Liver (tissue), 9 donors: ENCODE data around the gene ATP6V1F. TPM values are rescaled to one million over a fixed set of nuclear protein-coding genes. Genes with fewer than 3 reads are reported as not detected.

Experiments
- DNase-seq: peaks from one replicate; pipeline ENCODE4 v3.0.0-alpha.2; 2017; ENCODE audit warnings: low spot score
- H3K27ac ChIP-seq, 2 donors: one replicate each; pipeline ENCODE4 v1.7.0; 2013; ENCODE audit warnings: inconsistent platforms in 2 of 2, low read length in 2 of 2, control low read depth in 1 of 2, low read depth in 1 of 2, mild to moderate bottlenecking in 1 of 2
- H3K27me3 ChIP-seq, 4 donors: one replicate each; pipeline versions ENCODE4 v1.6.1 to v1.7.0; 2013; ENCODE audit warnings: low read length in 3 of 4, inconsistent platforms in 1 of 4, mild to moderate bottlenecking in 1 of 4, moderate library complexity in 1 of 4; ENCODE audit not compliant: control insufficient read depth in 4 of 4, insufficient read depth in 4 of 4
- H3K36me3 ChIP-seq, 4 donors: one replicate each; pipeline versions ENCODE4 v1.6.1 to v1.7.0; 2013; ENCODE audit warnings: low read length in 3 of 4, mild to moderate bottlenecking in 3 of 4, low read depth in 1 of 4, moderate library complexity in 1 of 4; ENCODE audit not compliant: control insufficient read depth in 4 of 4, insufficient read depth in 3 of 4
- H3K4me1 ChIP-seq, 4 donors: one replicate each; pipeline versions ENCODE4 v1.6.1 to v1.7.0; 2013; ENCODE audit warnings: low read length in 3 of 4, mild to moderate bottlenecking in 3 of 4, moderate library complexity in 1 of 4; ENCODE audit not compliant: control insufficient read depth in 4 of 4, insufficient read depth in 4 of 4
- H3K4me3 ChIP-seq, 3 donors: one replicate each; pipeline versions ENCODE4 v1.6.1 to v1.7.0; 2013; ENCODE audit warnings: low read length in 3 of 3, control low read depth in 1 of 3, low read depth in 1 of 3, mild to moderate bottlenecking in 1 of 3
- H3K9ac ChIP-seq, 2 donors: one replicate each; pipeline ENCODE4 v1.7.0; 2013; ENCODE audit warnings: low read length in 2 of 2, mild to moderate bottlenecking in 2 of 2, moderate library complexity in 2 of 2, control low read depth in 1 of 2, low read depth in 1 of 2
- H3K9me3 ChIP-seq, 4 donors: one replicate each; pipeline versions ENCODE4 v1.6.1 to v1.7.0; 2013; ENCODE audit warnings: low read length in 3 of 4; ENCODE audit not compliant: control insufficient read depth in 4 of 4
- ATF3 ChIP-seq: IDR thresholded peaks from 2 replicates; pipeline ENCODE4 v1.6.1; 2016; ENCODE audit warnings: antibody characterized with exemption
- CTCF ChIP-seq: fragments of 150-350 bp; IDR thresholded peaks from 2 replicates; pipeline ENCODE4 v1.5.1; 2017; ENCODE audit warnings: improper control_type of control experiment, low read depth, low read length; ENCODE audit not compliant: missing input control
- EGR1 ChIP-seq, 2 donors: IDR thresholded peaks; 2 replicates each; pipeline ENCODE4 v1.6.1; 2016 to 2018; ENCODE audit warnings: antibody characterized with exemption in 2 of 2, low read depth in 2 of 2
- FOXA1 ChIP-seq: IDR thresholded peaks from 2 replicates; pipeline ENCODE4 v1.6.1; 2016; ENCODE audit warnings: antibody characterized with exemption
- FOXA2 ChIP-seq: IDR thresholded peaks from 2 replicates; pipeline ENCODE4 v1.6.1; 2016; ENCODE audit warnings: antibody characterized with exemption
- GABPA ChIP-seq, 2 donors: IDR thresholded peaks in 1 of 2; conservative IDR thresholded peaks in 1 of 2; 2 replicates each; pipeline ENCODE4 v1.6.1; 2016; ENCODE audit warnings: antibody characterized with exemption in 2 of 2, mild to moderate bottlenecking in 1 of 2, moderate library complexity in 1 of 2
- HNF4A ChIP-seq, 2 donors: conservative IDR thresholded peaks; 2 replicates each; pipeline ENCODE4 v1.6.1; 2016; ENCODE audit warnings: antibody characterized with exemption in 2 of 2, mild to moderate bottlenecking in 2 of 2
- HNF4G ChIP-seq: IDR thresholded peaks from 2 replicates; pipeline ENCODE4 v1.6.1; 2016; ENCODE audit warnings: antibody characterized with exemption
- JUND ChIP-seq, 2 donors: IDR thresholded peaks; 2 replicates each; pipeline ENCODE4 v1.6.1; 2016; ENCODE audit warnings: antibody characterized with exemption in 2 of 2
- MAX ChIP-seq: IDR thresholded peaks from 2 replicates; pipeline ENCODE4 v1.6.1; 2016; ENCODE audit warnings: antibody characterized with exemption
- NR2F2 ChIP-seq: IDR thresholded peaks from 2 replicates; pipeline ENCODE4 v1.6.1; 2016; ENCODE audit warnings: antibody characterized with exemption
- RAD21 ChIP-seq, 2 donors: IDR thresholded peaks; 2 replicates each; pipeline ENCODE4 v1.6.1; 2016; ENCODE audit warnings: antibody characterized with exemption in 2 of 2, mild to moderate bottlenecking in 2 of 2
- REST ChIP-seq: IDR thresholded peaks from 2 replicates; pipeline ENCODE4 v1.6.1; 2016; ENCODE audit warnings: antibody characterized with exemption, mild to moderate bottlenecking
- RXRA ChIP-seq, 2 donors: IDR thresholded peaks; 2 replicates each; pipeline ENCODE4 v1.6.1; 2017 to 2018; ENCODE audit warnings: antibody characterized with exemption in 2 of 2, mild to moderate bottlenecking in 1 of 2
- SP1 ChIP-seq: IDR thresholded peaks from 2 replicates; pipeline ENCODE4 v1.6.1; 2018; ENCODE audit warnings: antibody characterized with exemption, mild to moderate bottlenecking
- YY1 ChIP-seq: IDR thresholded peaks from 2 replicates; pipeline ENCODE4 v1.6.1; 2016; ENCODE audit warnings: antibody characterized with exemption, mild to moderate bottlenecking
- ZBTB33 ChIP-seq: IDR thresholded peaks from 2 replicates; pipeline ENCODE4 v1.6.1; 2016; ENCODE audit warnings: antibody characterized with exemption
- WGBS: extraction: QIAGEN DNeasy Blood & Tissue Kit; methylation state at CpG from one replicate; pipeline ENCODE4 v1.1.7; 2013; 5-methylcytosine and 5-hydroxymethylcytosine counted together
- polyA plus RNA-seq, 2 donors: library from polyadenylated mRNA; stranded (reverse) in 1 of 2; unstranded in 1 of 2; fragments of 200-250 nt in 1 of 2; fragments of >200 nt in 1 of 2; fragmentation: Nextera tagmentation in 1 of 2; extraction: Ambion mirVana in 1 of 2; gene quantifications; one replicate each; pipeline versions ENCODE4 v1.2.1 to v1.2.3, GENCODE V29; 2013 to 2015
- total RNA-seq, 2 donors: library from RNA; depleted of rRNA; stranded (reverse); fragments of >200 nt; gene quantifications; one replicate each; pipeline ENCODE4 v1.2.3, GENCODE V29; 2014
- donor health status: healthy.
- donor health status: healthy.
- donor health status: healthy.
- donor health status: healthy.
- donor health status: healthy.

The ATP6V1F gene
- total and polyA plus RNA-seq, 4 donors: 23.1 to 111 (median 47.1) TPM

- H3K9ac ChIP-seq: no peak overlapping the region
- H3K4me1 ChIP-seq: peaks cover 3 to 13% (median 7%) of the 10 kb centered on the region in 4 donors
- no peaks in the 10 kb centered on the region for H3K9me3 ChIP-seq
- H3K27ac ChIP-seq: no peak overlapping the region
- no peaks in the 10 kb centered on the region for H3K36me3 ChIP-seq
- 94% methylated on average over 17 of the region's 17 CpGs for WGBS
- peaks cover 0 to 5% (median 0%) of the 10 kb centered on the region in 4 donors for H3K27me3 ChIP-seq
- no peak for DNase-seq
- H3K4me3 ChIP-seq: no peak overlapping the region
- TF ChIP-seq REST (no peak), SP1 (no peak), GABPA (IDR thresholded peaks at IDR 0.05 in 1 of 2, conservative IDR thresholded peaks at IDR 0.05 in 1 of 2) (no peak), JUND (IDR thresholded peaks at IDR 0.05) (no peak), CTCF (no peak), NR2F2 (no peak), RXRA (IDR thresholded peaks at IDR 0.05) (no peak), HNF4G (no peak), YY1 (no peak), RAD21 (IDR thresholded peaks at IDR 0.05) (no peak), MAX (no peak), ZBTB33 (no peak), FOXA2 (no peak), HNF4A (conservative IDR thresholded peaks at IDR 0.05) (no peak), FOXA1 (no peak), ATF3 (no peak), EGR1 (IDR thresholded peaks at IDR 0.05; ENCODE audit: low read depth in 2 of 2) (no peak)
These were observed 35.3 kb upstream of the ATP6V1F start for GRCh38 chr7:128827248-128827958.
